HG03159 (cell line): ENCODE results near the gene NR3C2.
"Not testable (repeated sequence)": the region's sequence is repeated elsewhere in the genome, so short reads cannot be mapped to it uniquely, and the experiment has no call there.

Experiments
- ATAC-seq: cut with Tn5 transposase; IDR thresholded peaks from one replicate; pipeline ENCODE4 v1.9.1; 2021; ENCODE audit warnings: mild to moderate bottlenecking, moderate library complexity; ENCODE audit not compliant: unreplicated experiment

Gene NR3C2

DNA sequence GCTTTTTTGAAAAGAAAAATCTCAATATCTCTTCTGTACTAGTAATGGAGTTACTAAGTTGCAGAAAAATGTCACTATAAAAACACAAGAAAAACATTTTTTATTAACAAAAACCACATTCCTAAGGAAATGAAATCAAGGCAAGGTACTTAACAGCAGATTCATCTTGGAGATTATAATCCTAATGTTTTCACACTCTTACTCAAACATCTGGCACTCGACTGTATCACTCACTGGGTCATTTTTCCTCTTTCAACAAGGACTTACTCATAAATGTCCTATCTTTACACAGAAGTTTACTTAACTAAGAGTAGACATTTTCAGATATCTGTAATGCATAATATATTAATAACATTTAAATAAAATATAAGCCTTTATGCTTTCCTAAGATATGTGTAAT lies 216.6 kb downstream of the NR3C2 start:
- ATAC-seq = no peak

DNA sequence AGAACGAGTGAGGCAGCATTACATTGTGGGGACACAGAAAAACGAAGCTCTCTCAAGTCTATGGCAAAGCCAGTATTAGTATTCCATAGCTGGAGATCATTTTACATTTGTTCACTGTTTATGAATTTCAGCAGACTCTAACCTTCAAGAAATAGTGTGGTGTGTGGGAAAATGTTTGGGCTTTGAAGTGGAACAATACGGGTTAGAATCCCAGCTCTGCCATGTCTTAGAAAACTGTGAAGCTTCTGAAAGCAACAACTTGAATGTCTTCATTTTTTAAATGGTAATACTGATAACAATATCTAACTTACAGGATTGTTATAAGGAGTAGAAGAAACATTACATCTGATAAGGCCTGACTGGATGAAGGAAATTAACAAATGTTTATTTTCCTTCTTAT lies 217.7 kb downstream of the NR3C2 start:
- no peak for ATAC-seq

- ATAC-seq = no peak
Observed at GRCh38 chr4:148222991-148223660, 219.1 kb downstream of the NR3C2 start.

GRCh38 chr4:148216866-148217814 lies 225.1 kb downstream of the NR3C2 start:
- ATAC-seq = peak; percentile 96

DNA sequence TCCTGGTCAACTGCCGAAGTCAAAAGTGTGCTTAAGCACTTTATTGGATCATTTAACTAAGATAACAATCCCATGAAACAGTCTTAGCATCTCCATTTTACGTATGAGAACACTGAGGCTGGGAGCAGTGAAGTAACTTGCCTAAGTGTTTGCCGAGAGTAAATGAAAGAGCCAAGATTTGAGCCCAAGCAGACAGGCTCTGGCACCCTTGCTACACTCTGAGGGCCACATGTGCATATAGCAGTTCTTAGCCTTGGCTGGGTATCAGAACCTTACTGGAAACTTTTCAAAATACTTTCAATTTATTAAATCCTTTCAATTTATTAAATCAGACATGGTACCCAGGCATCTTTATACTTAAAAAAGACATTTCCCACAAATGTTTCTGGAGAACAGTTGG lies 225.9 kb downstream of the NR3C2 start:
- ATAC-seq = no peak

DNA sequence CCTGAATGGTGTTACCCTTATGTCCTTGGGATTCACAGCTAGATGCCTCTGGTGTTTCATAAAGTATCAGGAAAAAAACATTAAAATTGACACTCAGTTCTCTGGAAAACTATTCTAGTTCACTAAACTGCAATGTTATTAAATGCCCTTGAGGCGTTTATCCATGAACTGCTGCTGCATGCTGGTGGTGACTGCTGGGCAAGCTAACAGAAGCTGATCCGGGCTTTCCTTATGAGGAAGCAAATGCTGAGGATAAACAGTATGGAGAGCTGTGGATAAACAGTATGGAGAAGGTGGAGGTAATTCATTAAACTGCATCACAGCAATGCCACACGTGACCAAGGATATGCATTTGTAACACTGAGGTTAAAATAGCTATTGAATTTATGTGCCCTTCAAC lies 227.0 kb downstream of the NR3C2 start:
- no peak for ATAC-seq

- ATAC-seq = no peak
Observed at GRCh38 chr4:148214529-148215166, 227.6 kb downstream of the NR3C2 start.

DNA sequence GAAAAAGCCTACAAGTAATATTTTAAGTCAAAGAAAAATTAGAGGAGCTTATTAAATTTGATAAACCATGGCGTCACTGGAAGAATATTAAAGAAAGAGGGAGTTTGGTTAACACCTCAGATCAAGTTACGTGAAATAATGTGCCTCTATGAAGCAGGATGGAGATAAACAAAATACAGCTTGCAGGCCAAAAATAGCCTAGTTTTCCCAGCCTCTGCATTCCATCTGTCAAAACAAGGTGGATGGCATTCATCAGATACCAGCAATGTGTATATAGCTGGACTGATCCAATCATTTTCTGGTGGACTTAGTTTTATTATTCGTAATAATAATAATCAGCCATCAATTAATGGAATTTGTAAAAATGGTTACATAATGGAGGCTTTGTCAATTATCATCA lies 230.7 kb downstream of the NR3C2 start:
- no peak for ATAC-seq

DNA sequence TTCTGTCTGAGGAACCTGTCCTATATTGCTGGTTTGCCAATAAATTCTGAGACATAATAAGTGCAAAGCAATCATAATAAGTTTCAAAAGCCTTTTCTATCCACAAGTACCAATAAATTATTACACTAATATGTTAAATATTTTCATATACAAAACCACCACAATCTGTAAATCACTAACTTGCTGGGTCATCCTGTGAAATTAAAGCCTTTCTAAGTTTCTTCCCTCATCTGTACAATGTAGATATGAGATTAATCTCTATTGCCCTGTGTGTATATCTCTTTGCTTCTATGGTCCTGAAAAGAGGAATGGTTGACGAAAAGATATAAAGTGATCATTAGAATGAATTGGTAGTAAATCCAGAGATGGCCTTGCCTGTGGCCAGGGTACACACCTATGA lies 231.6 kb downstream of the NR3C2 start:
- no peak for ATAC-seq

GRCh38 chr4:148207068-148207467 lies 235.1 kb downstream of the NR3C2 start:
- ATAC-seq = no peak

DNA sequence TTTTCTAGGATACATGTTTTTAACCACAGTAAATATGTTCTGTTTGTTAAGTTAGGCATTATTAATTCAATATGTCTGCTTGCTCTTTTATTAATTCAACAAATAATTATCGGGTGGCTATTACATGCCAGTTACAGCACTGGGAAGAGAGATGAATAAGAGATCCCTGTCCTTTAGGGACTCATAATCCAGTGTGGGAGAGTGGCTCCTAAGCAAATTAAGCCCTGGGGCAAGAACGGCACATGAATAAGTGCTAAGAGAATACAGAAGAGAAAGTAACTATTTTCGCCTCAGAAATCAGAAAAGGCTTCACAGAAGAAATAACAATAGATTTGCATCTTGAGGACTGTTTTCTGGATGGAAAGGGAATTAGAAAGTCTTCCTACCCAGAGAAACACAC lies 236.7 kb downstream of the NR3C2 start:
- ATAC-seq = no peak

GRCh38 chr4:148204892-148205291 lies 237.3 kb downstream of the NR3C2 start:
- no peak for ATAC-seq

GRCh38 chr4:148204171-148204570 lies 238.0 kb downstream of the NR3C2 start:
- no peak for ATAC-seq

DNA sequence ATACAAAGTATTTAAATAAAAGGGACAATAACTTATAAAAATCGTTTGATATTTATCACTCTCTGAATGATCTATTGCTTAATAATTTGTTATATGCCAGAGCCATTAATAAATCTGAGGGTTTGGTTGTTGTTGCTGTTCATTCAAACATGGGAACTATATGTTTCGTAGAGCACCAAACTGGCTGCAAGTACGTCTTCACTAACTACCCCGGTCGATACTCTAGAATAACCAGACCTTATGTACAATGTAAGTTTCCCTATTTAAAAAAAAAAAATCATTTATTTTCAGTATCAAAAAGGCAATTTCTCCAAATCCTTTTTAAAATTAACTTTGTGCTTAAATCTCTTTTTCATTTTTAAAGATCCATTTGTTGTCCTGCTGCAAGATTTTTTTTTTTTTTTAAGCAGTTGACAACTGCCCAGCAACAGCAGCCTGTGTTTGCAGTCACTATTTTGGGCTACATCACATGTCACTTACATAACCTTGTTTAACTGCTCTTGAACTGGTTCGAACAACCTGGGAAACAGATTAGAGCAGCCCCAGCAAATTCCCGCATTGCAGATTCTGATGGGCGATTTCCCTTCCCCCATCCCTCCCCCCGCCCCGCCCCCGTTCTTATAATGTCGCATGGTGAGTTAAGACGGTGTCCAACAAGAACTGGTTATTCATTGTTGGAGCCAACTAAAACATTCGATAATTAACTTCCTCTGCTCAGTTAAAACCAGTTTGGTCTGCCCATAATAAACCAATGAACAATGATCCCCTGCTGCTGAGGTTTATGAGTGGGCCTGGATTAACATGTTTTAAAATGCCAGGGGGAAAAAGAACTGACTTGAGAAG lies 238.9 kb downstream of the NR3C2 start:
- no peak for ATAC-seq

GRCh38 chr4:148200960-148201359 lies 241.3 kb downstream of the NR3C2 start:
- no peak for ATAC-seq

DNA sequence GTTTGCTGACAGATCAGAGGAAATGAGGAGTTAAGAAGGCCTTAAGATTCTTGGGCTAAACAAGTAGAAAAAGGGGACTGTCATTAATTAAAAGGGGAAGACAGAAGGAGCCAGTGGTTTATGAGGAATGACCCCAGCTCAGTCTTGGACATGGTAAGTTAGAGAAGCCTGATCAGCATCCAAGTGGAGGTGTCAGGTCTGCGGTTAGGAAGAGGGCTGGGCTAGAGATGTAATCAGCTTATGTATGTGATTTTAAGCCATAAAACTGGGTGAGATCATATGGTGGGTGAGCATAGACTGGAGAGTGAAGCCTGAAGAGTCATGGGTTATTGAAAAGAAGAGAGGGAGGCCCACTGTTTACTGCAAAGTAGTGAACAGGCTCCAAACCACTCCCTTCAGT lies 246.1 kb downstream of the NR3C2 start:
- ATAC-seq = no peak

- ATAC-seq = no peak
Observed at GRCh38 chr4:148192526-148192925, 249.7 kb downstream of the NR3C2 start.

DNA sequence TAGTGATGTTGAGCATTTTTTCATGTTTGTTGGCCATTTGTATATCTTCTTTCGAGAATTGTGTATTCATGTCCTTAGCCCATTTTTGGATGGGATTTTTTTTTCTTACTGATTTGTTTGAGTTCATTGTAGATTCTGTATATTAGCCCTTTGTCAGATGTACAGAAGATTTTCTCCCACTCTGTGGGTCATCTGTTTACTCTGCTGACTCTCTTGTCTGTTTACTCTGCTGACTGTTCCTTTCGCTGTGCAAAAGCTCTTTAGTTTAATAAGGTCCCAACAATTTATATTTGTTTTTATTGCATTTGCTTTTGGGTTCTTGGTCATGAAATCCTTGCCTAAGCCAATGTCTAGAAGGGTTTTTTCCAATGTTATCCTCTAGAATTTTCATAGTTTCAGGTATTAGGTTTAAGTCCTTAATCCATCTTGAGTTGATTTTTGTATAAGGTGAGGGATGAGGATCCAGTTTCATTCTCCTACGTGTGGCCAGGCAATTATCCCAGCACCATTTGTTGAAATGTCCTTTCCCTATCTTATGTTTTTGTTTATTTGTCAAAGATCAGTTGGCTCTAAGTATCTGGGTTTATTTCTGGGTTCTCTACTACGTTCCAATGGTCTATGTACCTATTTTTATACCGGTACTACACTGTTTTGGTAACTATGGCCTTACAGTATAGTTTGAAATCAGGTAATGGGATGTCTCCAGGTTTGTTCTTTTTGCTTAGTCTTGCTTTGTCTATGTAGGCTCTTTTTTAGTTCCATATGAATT lies 254.6 kb downstream of the NR3C2 start:
- not testable (repeated sequence) for ATAC-seq

GRCh38 chr4:148184922-148185321 lies 257.3 kb downstream of the NR3C2 start:
- ATAC-seq = no peak
